ENCODE measurements around the gene RBPJ.

Gene RBPJ

GRCh38 chr4:26431461-26432180 is 110.8 kb downstream of the RBPJ start:
- H3K4me1 ChIP-seq: no peaks in the 10 kb centered on the region
- H3K36me3 ChIP-seq: peaks cover 21 to 36% (median 31%) of the 10 kb centered on the region in 3 donors
- H3K4me3 ChIP-seq: no peak overlapping the region
- intact Hi-C loops (cut with DNase I; ENCODE audit: low total_unique reads): no loop called here
- H3K27me3 ChIP-seq: no peaks in the 10 kb centered on the region
- H3K9me3 ChIP-seq: no peaks in the 10 kb centered on the region
- no peak for DNase-seq
- H3K27ac ChIP-seq: no peak overlapping the region
- TF ChIP-seq CTCF (IDR thresholded peaks at IDR 0.05): no peak

DNA sequence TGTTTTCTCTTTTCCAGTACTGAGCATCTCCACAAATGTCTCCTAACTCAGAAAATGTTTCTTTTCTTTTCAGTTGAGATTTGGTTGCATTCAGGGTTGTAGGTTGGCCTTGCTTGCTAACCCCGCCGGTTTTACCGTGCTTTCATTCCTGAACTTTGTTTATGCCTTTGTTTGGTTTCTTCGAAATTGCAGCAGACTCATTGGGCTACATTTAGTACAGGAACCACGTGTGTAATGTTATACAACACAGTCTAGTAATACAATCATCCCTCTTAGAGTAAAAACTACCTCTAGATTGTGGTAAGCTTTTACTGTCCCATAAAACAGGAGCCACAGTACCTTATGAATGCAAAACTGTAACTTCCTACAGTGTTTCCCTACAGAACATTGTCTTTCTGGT is 111.6 kb downstream of the RBPJ start:
- Histone ChIP-seq H3K4me1 (no peaks in the 10 kb centered on the region), H3K36me3 (peaks cover 23 to 36% (median 35%) of the 10 kb centered on the region in 3 donors), H3K9me3 (no peaks in the 10 kb centered on the region), H3K27me3 (no peaks in the 10 kb centered on the region), H3K27ac (no peak overlapping the region), H3K4me3 (no peak overlapping the region)
- no peak for TF ChIP-seq CTCF (IDR thresholded peaks at IDR 0.05)
- intact Hi-C loops (cut with DNase I; ENCODE audit: low total_unique reads): no loop called here
- DNase-seq: no peak

DNA sequence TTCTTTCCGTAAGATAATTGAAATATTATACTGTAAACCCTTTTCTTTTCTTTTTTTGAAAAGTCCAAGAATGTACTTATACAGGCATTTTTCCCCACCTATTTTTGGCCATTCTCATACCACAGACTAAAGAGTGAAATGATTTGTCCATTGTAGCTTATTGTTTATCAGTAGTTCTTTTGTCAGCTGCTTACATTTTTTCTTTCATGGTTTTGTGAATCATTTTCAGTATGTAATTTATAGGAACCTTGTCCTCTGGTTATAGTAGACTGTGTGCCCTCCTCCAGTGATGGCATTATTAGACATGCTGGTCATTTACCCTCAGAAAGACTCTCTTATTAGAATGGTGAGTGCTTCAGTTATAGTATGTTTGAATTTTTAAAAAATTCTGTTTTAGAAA is 112.7 kb downstream of the RBPJ start:
- no peaks in the 10 kb centered on the region for H3K27me3 ChIP-seq
- no peak for DNase-seq
- no peaks in the 10 kb centered on the region for H3K9me3 ChIP-seq
- no peak for TF ChIP-seq CTCF (IDR thresholded peaks at IDR 0.05)
- intact Hi-C loops (cut with DNase I; ENCODE audit: low total_unique reads): no loop called here
- H3K27ac ChIP-seq: no peak overlapping the region
- no peaks in the 10 kb centered on the region for H3K4me1 ChIP-seq
- peaks cover 23 to 41% (median 35%) of the 10 kb centered on the region in 3 donors for H3K36me3 ChIP-seq
- no peak overlapping the region for H3K4me3 ChIP-seq

DNA sequence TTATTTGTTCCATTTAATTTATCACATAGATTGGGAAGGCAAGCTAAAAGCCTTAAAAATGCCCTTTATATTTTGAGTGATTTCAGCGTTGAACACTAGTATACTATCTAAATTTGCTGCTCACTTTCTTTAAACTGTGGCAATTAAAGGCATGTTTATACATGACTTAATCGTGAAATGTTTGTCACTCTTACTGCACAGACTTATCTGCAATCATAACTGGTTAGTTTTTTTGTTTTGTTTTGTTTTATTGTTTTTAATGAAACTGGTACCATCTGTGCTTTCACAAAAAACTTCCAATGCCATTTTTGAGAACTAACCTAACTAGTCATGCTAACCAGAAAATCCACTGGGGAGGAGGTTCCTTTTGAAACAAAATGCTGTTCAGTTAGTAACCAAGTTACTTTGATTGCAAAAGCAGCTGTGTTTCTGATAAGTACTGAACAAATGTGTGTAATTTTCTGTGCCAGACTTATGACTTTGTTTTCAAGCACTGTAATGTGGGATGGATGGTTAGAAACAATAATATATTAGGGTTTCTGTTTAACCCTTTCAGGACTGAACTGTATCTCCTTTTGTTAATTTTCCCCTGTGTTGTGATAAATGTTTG is 113.3 kb downstream of the RBPJ start:
- Histone ChIP-seq H3K4me3 (no peak overlapping the region), H3K9me3 (no peaks in the 10 kb centered on the region), H3K27me3 (no peaks in the 10 kb centered on the region), H3K4me1 (no peaks in the 10 kb centered on the region), H3K36me3 (peaks cover 23 to 38% (median 32%) of the 10 kb centered on the region in 3 donors), H3K27ac (no peak overlapping the region)
- TF ChIP-seq CTCF (IDR thresholded peaks at IDR 0.05): no peak
- DNase-seq: no peak
- intact Hi-C loops (cut with DNase I; ENCODE audit: low total_unique reads): no loop called here

DNA sequence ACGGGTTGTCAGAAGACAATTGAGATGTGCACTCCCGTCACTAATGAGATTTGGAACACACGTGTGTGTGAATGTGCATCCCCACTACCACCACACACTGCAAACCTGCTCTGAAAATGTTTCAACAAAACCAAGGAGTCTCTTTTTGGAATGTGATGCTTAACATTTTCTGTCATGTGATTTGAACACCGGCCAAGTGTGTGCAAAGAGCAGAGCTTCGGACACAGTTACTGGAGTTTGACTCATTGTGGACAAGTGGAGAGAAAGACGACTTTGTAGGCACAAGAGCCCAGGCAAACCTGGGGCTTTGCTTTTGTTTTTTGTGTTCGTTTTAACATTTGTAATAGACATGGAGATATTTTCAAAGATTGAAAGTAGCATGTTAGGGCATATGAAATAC is 120.3 kb downstream of the RBPJ start:
- no peak overlapping the region for H3K27ac ChIP-seq
- peaks cover 6 to 8% (median 7%) of the 10 kb centered on the region in 3 donors for H3K36me3 ChIP-seq
- TF ChIP-seq CTCF (IDR thresholded peaks at IDR 0.05): no peak
- H3K4me1 ChIP-seq: no peaks in the 10 kb centered on the region
- peaks cover 0 to 11% (median 0%) of the 10 kb centered on the region in 3 donors for H3K9me3 ChIP-seq
- H3K4me3 ChIP-seq: no peak overlapping the region
- no peaks in the 10 kb centered on the region for H3K27me3 ChIP-seq
- DNase-seq: no peak
- intact Hi-C loops (cut with DNase I; ENCODE audit: low total_unique reads): no loop called here

All from tibial artery (tissue), 4 donors.